OCI-LY7 (cell line): ENCODE results near the gene IL24.
"Not testable (repeated sequence)": the region's sequence is repeated elsewhere in the genome, so short reads cannot be mapped to it uniquely, and the experiment has no call there.

Experiments
- CTCF ChIP-seq: fragments of 200-600 bp; sonication (generic); conservative IDR thresholded peaks from 2 replicates; pipeline ENCODE4 v1.5.1; 2014; ENCODE audit warnings: mild to moderate bottlenecking, antibody characterized with exemption, low read length, moderate library complexity, mixed read lengths
- EZH2phosphoT487 ChIP-seq: fragments of 200-600 bp; sonication (generic); IDR thresholded peaks from 2 replicates; pipeline ENCODE4 v1.6.1; 2018; ENCODE audit warnings: low read depth, borderline replicate concordance, mild to moderate bottlenecking, mixed run types, antibody characterized with exemption, low read length, moderate library complexity, mixed read lengths

GRCh38 chr1:206923961-206924557 lies 26.8 kb downstream of the IL24 start:
- TF ChIP-seq CTCF, EZH2phosphoT487: not testable (repeated sequence)
